ENCODE data around the gene TRIM2. TPM values are rescaled to one million over a fixed set of nuclear protein-coding genes. Genes with fewer than 3 reads are reported as not detected.

Gene TRIM2
- polyA plus RNA-seq (2012; ENCODE audit: insufficient read length, low read depth) = 22.0 TPM

DNA sequence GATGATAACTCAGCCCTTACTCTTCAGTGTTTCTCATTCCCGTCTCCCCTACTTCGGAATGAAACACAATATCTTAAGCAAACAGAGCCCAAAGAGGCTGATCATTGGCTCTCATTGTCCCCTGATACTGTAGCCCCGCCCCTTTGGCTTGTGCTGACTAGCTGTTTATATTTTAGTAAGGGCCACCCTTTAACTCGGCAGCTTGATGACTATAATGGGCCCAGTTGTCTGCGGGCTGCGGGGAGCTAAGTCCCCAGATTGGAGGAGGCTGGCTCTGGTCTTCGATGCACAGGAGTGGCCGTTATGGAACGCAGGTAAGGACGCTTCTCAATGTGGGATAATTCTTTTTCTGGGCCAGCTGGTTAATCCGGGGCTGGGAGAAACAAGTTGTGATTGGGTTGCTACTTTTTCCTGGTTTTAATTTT is at the start of gene TRIM2:
Gene TRIM2 (plus strand): TSS at position 197 of the 425 bp plus-strand sequence. CDS start 88 bp downstream, at position 285.
- TF ChIP-seq, protein P1, sequence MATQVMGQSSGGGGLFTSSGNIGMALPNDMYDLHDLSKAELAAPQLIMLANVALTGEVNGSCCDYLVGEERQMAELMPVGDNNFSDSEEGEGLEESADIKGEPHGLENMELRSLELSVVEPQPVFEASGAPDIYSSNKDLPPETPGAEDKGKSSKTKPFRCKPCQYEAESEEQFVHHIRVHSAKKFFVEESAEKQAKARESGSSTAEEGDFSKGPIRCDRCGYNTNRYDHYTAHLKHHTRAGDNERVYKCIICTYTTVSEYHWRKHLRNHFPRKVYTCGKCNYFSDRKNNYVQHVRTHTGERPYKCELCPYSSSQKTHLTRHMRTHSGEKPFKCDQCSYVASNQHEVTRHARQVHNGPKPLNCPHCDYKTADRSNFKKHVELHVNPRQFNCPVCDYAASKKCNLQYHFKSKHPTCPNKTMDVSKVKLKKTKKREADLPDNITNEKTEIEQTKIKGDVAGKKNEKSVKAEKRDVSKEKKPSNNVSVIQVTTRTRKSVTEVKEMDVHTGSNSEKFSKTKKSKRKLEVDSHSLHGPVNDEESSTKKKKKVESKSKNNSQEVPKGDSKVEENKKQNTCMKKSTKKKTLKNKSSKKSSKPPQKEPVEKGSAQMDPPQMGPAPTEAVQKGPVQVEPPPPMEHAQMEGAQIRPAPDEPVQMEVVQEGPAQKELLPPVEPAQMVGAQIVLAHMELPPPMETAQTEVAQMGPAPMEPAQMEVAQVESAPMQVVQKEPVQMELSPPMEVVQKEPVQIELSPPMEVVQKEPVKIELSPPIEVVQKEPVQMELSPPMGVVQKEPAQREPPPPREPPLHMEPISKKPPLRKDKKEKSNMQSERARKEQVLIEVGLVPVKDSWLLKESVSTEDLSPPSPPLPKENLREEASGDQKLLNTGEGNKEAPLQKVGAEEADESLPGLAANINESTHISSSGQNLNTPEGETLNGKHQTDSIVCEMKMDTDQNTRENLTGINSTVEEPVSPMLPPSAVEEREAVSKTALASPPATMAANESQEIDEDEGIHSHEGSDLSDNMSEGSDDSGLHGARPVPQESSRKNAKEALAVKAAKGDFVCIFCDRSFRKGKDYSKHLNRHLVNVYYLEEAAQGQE (IDR thresholded peaks at IDR 0.05; ENCODE audit: insufficient read depth in 1 of 2, low read depth in 2 of 2, low read length in 2 of 2) = no peak
- TF ChIP-seq FOXP2 (optimal IDR thresholded peaks at IDR 0.05; ENCODE audit: borderline replicate concordance, extremely low read depth, extremely low read length, insufficient read depth) = no peak
- no peak for TF ChIP-seq TAF1 (IDR thresholded peaks at IDR 0.05; ENCODE audit: borderline replicate concordance, insufficient read depth, low read length)
- TF ChIP-seq SIN3A (IDR thresholded peaks at IDR 0.05; ENCODE audit: borderline replicate concordance, insufficient read depth, low read length) = no peak
- peak; percentile 54; the same call in 1 of the 2 replicates for TF ChIP-seq POLR2AphosphoS5 (IDR thresholded peaks at IDR 0.05; ENCODE audit: low read depth, low read length)

DNA sequence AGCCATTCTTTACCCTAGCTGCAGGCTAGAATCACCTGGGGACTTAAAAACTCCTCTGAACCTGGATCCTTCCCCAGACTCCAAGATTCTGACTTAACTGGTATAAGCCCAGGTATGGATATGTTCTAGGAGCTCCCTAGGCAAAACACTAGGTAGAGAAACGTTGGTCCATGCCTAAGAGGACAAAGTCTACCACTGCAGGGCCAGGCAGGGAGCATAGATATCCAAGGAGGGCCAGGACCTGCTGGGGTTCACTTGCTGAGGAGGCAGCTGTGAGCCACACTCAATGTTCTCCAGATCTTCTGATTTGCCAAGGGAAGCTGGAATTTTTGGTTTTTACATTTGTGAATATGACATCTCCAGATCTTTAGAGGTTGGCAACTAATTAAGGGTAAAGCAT is 48.6 kb upstream of the TRIM2 start:
- TF ChIP-seq POLR2AphosphoS5 (IDR thresholded peaks at IDR 0.05; ENCODE audit: low read depth, low read length) (no peak), TAF1 (IDR thresholded peaks at IDR 0.05; ENCODE audit: borderline replicate concordance, insufficient read depth, low read length) (no peak), SIN3A (IDR thresholded peaks at IDR 0.05; ENCODE audit: borderline replicate concordance, insufficient read depth, low read length) (no peak), FOXP2 (optimal IDR thresholded peaks at IDR 0.05; ENCODE audit: borderline replicate concordance, extremely low read depth, extremely low read length, insufficient read depth) (no peak)
- TF ChIP-seq, protein P1 (IDR thresholded peaks at IDR 0.05; ENCODE audit: insufficient read depth in 1 of 2, low read depth in 2 of 2, low read length in 2 of 2) = no peak

DNA sequence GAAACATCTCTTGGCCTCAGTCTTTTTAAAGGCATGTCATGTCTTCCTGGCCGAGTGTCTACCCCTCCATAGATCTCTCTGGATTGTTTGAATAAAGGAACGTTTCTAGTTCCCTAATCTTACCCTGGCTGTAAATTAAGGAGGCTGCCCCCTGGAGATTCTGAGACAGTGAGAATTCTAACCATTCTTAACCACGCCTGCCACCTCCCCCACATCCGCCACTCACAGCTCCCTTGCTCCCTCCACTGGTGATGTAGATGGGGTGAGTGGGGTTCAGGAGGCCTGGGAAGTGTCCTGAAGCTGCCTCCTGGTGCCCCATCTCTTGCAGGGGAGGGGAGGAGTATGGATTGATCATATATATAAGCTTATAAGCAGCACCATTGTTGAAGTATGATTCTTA is 48.0 kb upstream of the TRIM2 start:
- no peak for TF ChIP-seq FOXP2 (optimal IDR thresholded peaks at IDR 0.05; ENCODE audit: borderline replicate concordance, extremely low read depth, extremely low read length, insufficient read depth)
- TF ChIP-seq, protein P1 (IDR thresholded peaks at IDR 0.05; ENCODE audit: insufficient read depth in 1 of 2, low read depth in 2 of 2, low read length in 2 of 2) = 0 out of 4 replicates have a peak, but pooled peaks of 1 of the 2 experiments have one; percentile 17

DNA sequence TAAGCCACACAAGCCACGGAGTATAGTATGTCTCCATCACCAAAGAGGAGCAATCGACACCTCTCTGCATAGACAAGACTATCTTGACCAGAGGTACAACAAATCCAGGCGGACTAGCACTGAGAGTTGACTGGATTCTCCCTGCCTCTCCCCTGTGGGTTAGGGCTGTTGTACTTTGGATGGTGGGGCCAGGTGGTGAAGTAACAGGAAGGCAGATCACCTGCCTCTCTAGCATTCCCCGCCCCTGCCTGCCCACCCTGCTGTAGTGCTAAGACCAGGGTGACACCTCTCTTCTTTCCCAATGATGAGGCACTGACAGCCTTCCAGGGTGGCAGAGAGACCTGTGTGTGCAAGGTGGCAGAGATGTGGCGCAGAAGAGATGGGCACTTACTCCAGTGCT is 47.5 kb upstream of the TRIM2 start:
- TF ChIP-seq POLR2AphosphoS5 (IDR thresholded peaks at IDR 0.05; ENCODE audit: low read depth, low read length) (no peak), SIN3A (IDR thresholded peaks at IDR 0.05; ENCODE audit: borderline replicate concordance, insufficient read depth, low read length) (no peak), TAF1 (IDR thresholded peaks at IDR 0.05; ENCODE audit: borderline replicate concordance, insufficient read depth, low read length) (no peak), FOXP2 (optimal IDR thresholded peaks at IDR 0.05; ENCODE audit: borderline replicate concordance, extremely low read depth, extremely low read length, insufficient read depth) (no peak)
- TF ChIP-seq, protein P1 (IDR thresholded peaks at IDR 0.05; ENCODE audit: insufficient read depth in 1 of 2, low read depth in 2 of 2, low read length in 2 of 2) = no peak

DNA sequence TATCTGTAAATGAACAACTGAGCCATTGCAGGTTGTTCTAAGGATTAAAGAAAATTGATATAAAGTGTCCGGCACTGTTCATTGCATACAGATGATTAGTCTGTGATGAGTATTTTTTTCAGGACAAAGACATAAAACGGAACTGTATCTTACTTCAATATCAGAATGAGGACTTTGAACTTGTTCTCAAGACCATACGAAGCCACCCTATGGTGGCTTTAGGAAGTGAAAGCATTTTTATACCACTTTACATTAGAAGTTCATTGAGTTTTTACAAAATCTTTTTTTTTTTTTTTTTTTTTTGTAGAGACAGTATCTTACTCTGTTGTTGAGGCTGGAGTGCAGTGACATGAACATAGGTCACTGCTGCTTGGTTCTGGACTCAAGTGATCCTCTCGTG is 45.2 kb upstream of the TRIM2 start:
- no peak for TF ChIP-seq POLR2AphosphoS5 (IDR thresholded peaks at IDR 0.05; ENCODE audit: low read depth, low read length)
- no peak for TF ChIP-seq TAF1 (IDR thresholded peaks at IDR 0.05; ENCODE audit: borderline replicate concordance, insufficient read depth, low read length)
- TF ChIP-seq, protein P1 (IDR thresholded peaks at IDR 0.05; ENCODE audit: insufficient read depth in 1 of 2, low read depth in 2 of 2, low read length in 2 of 2) = no peak
- no peak for TF ChIP-seq SIN3A (IDR thresholded peaks at IDR 0.05; ENCODE audit: borderline replicate concordance, insufficient read depth, low read length)
- no peak for TF ChIP-seq FOXP2 (optimal IDR thresholded peaks at IDR 0.05; ENCODE audit: borderline replicate concordance, extremely low read depth, extremely low read length, insufficient read depth)
